ENCODE results near the gene PPFIA2.

Gene PPFIA2

GRCh38 chr12:81294325-81295190 lies 464.6 kb downstream of the PPFIA2 start (continued):
- TF ChIP-seq ZFP30 (CRISPR knock-in tag; IDR thresholded peaks at IDR 0.05) (no peak), ZNF8 (CRISPR knock-in tag; IDR thresholded peaks at IDR 0.05) (no peak), TOX (CRISPR knock-in tag; IDR thresholded peaks at IDR 0.05; ENCODE audit: borderline replicate concordance) (no peak), ARNTL (CRISPR knock-in tag; IDR thresholded peaks at IDR 0.05; ENCODE audit: borderline replicate concordance, low read depth) (no peak)

DNA sequence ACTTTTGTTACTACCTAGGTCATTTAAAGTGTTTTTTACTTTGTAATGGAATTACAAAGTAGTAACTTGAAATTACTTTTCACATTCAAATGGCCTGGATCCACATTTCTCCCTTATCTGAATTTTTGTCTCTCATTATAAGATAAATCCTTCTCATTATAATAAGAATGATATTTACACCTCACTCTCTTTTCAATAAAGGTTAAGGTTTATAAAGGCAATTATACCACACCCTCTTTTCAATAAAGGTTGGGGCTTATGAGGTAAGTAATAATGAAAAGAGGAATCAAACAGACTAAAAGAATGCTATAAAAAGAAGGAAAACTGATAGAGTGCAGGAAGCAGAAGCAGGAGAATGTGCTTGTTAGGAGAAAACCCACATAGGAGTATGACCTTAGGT lies 470.5 kb downstream of the PPFIA2 start:
- TF ChIP-seq POU6F1 (CRISPR knock-in tag; IDR thresholded peaks at IDR 0.05; ENCODE audit: borderline replicate concordance, low read depth), result no peak
- TF ChIP-seq ARNTL (CRISPR knock-in tag; IDR thresholded peaks at IDR 0.05; ENCODE audit: borderline replicate concordance, low read depth), result no peak
- TF ChIP-seq ZNF70 (CRISPR knock-in tag; IDR thresholded peaks at IDR 0.05), result no peak
- no peak for TF ChIP-seq CSDC2 (CRISPR knock-in tag; IDR thresholded peaks at IDR 0.05)
- TF ChIP-seq ZFP30 (CRISPR knock-in tag; IDR thresholded peaks at IDR 0.05), result no peak
- TF ChIP-seq, protein P1, sequence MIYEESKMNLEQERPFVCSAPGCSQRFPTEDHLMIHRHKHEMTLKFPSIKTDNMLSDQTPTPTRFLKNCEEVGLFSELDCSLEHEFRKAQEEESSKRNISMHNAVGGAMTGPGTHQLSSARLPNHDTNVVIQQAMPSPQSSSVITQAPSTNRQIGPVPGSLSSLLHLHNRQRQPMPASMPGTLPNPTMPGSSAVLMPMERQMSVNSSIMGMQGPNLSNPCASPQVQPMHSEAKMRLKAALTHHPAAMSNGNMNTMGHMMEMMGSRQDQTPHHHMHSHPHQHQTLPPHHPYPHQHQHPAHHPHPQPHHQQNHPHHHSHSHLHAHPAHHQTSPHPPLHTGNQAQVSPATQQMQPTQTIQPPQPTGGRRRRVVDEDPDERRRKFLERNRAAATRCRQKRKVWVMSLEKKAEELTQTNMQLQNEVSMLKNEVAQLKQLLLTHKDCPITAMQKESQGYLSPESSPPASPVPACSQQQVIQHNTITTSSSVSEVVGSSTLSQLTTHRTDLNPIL (CRISPR knock-in tag; IDR thresholded peaks at IDR 0.05; ENCODE audit: low read depth), result no peak
- TF ChIP-seq ZNF8 (CRISPR knock-in tag; IDR thresholded peaks at IDR 0.05), result no peak
- TF ChIP-seq ESRRG (CRISPR knock-in tag; IDR thresholded peaks at IDR 0.05), result no peak

GRCh38 chr12:81284137-81284536 lies 475.0 kb downstream of the PPFIA2 start:
- no peak for ATAC-seq

More for the DNA sequence above, 470.5 kb downstream of the PPFIA2 start:
- ATAC-seq, result no peak

More at GRCh38 chr12:81284137-81284536, 475.0 kb downstream of the PPFIA2 start:
- TF ChIP-seq BACH2 (CRISPR knock-in tag; IDR thresholded peaks at IDR 0.05; ENCODE audit: borderline replicate concordance), result no peak
- no peak for TF ChIP-seq ZC3H10 (CRISPR knock-in tag; IDR thresholded peaks at IDR 0.05)
- no peak for TF ChIP-seq SNAI2 (CRISPR knock-in tag; IDR thresholded peaks at IDR 0.05)
- no peak for TF ChIP-seq GLIS3 (CRISPR knock-in tag; IDR thresholded peaks at IDR 0.05)
- no peak for TF ChIP-seq RARB (CRISPR knock-in tag; IDR thresholded peaks at IDR 0.05)
- TF ChIP-seq OSR1 (CRISPR knock-in tag; IDR thresholded peaks at IDR 0.05), result no peak
- TF ChIP-seq PPARA (CRISPR knock-in tag; IDR thresholded peaks at IDR 0.05; ENCODE audit: borderline replicate concordance), result no peak
- TF ChIP-seq ZNF565 (CRISPR knock-in tag; conservative IDR thresholded peaks at IDR 0.05; ENCODE audit: low read depth), result no peak
- TF ChIP-seq, protein P2, sequence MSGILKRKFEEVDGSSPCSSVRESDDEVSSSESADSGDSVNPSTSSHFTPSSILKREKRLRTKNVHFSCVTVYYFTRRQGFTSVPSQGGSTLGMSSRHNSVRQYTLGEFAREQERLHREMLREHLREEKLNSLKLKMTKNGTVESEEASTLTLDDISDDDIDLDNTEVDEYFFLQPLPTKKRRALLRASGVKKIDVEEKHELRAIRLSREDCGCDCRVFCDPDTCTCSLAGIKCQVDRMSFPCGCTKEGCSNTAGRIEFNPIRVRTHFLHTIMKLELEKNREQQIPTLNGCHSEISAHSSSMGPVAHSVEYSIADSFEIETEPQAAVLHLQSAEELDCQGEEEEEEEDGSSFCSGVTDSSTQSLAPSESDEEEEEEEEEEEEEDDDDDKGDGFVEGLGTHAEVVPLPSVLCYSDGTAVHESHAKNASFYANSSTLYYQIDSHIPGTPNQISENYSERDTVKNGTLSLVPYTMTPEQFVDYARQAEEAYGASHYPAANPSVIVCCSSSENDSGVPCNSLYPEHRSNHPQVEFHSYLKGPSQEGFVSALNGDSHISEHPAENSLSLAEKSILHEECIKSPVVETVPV (CRISPR knock-in tag; IDR thresholded peaks at IDR 0.05), result no peak
- no peak for TF ChIP-seq ZFP3 (CRISPR knock-in tag; IDR thresholded peaks at IDR 0.05)
- no peak for TF ChIP-seq ZFP30 (CRISPR knock-in tag; IDR thresholded peaks at IDR 0.05)
- no peak for TF ChIP-seq ARNTL (CRISPR knock-in tag; IDR thresholded peaks at IDR 0.05; ENCODE audit: borderline replicate concordance, low read depth)
- TF ChIP-seq, protein P3, sequence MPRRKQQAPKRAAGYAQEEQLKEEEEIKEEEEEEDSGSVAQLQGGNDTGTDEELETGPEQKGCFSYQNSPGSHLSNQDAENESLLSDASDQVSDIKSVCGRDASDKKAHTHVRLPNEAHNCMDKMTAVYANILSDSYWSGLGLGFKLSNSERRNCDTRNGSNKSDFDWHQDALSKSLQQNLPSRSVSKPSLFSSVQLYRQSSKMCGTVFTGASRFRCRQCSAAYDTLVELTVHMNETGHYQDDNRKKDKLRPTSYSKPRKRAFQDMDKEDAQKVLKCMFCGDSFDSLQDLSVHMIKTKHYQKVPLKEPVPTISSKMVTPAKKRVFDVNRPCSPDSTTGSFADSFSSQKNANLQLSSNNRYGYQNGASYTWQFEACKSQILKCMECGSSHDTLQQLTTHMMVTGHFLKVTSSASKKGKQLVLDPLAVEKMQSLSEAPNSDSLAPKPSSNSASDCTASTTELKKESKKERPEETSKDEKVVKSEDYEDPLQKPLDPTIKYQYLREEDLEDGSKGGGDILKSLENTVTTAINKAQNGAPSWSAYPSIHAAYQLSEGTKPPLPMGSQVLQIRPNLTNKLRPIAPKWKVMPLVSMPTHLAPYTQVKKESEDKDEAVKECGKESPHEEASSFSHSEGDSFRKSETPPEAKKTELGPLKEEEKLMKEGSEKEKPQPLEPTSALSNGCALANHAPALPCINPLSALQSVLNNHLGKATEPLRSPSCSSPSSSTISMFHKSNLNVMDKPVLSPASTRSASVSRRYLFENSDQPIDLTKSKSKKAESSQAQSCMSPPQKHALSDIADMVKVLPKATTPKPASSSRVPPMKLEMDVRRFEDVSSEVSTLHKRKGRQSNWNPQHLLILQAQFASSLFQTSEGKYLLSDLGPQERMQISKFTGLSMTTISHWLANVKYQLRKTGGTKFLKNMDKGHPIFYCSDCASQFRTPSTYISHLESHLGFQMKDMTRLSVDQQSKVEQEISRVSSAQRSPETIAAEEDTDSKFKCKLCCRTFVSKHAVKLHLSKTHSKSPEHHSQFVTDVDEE (CRISPR knock-in tag; IDR thresholded peaks at IDR 0.05), result no peak
- no peak for TF ChIP-seq ISL1 (CRISPR knock-in tag; IDR thresholded peaks at IDR 0.05)
- TF ChIP-seq TCF4 (CRISPR knock-in tag; IDR thresholded peaks at IDR 0.05; ENCODE audit: borderline replicate concordance), result no peak
- TF ChIP-seq, protein P1 (CRISPR knock-in tag; IDR thresholded peaks at IDR 0.05; ENCODE audit: low read depth), result no peak
- no peak for TF ChIP-seq TOX (CRISPR knock-in tag; IDR thresholded peaks at IDR 0.05; ENCODE audit: borderline replicate concordance)
- TF ChIP-seq POU6F1 (CRISPR knock-in tag; IDR thresholded peaks at IDR 0.05; ENCODE audit: borderline replicate concordance, low read depth), result no peak
